HG02642 (cell line): ENCODE measurements around the gene MIP.
"Not testable (repeated sequence)": the region's sequence is repeated elsewhere in the genome, so short reads cannot be mapped to it uniquely, and the experiment has no call there.

ENCODE experiments used
- ATAC-seq: cut with Tn5 transposase; IDR thresholded peaks from one replicate; pipeline ENCODE4 v1.9.1; 2021; ENCODE audit warnings: mild to moderate bottlenecking; ENCODE audit not compliant: unreplicated experiment, poor library complexity

MIP gene

DNA sequence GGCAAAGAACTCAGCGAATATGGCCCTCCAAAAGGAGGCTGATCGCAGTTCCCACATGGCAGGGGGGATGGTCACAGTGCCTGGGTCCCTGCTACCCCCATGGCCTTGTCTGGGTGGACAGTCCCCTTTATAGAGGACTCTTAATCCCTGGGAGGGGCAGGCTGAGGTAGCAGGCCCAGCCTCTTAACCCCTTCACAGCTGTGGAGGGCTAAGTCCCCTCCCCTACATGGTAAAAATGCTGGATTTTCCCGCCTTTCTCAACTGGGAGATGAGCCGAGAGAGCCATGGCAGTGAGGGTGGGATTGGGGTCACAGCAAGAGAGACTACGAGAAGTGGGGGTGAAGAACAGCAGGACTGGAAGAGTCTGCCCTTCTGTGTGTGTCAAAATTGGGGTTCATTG lies at the start of gene MIP:
MIP (minus strand) TSS at position 101 of the 400 bp plus-strand sequence; CDS start at position 57, 44 bp downstream.
- no peak for ATAC-seq

DNA sequence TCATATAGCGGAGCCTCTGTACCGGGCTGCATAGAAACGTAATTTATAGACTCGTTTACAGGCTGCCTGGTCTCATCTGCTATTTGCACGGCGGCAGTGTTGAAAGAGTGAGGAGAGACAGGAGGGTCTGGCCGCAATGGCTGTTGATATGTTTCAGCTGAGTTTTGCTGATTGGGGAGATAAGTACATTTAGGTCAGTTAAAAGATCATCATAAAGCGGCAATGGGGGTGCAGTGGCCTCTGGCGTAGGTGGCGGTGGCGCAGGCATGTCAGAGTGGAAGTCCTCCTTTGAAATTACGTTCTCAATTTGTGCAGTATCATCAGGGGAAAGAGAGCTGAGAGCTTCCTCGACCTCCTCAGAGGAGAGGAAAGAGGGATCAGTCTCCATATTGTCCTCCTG lies 45.4 kb upstream of the MIP start:
- ATAC-seq: not testable (repeated sequence)

DNA sequence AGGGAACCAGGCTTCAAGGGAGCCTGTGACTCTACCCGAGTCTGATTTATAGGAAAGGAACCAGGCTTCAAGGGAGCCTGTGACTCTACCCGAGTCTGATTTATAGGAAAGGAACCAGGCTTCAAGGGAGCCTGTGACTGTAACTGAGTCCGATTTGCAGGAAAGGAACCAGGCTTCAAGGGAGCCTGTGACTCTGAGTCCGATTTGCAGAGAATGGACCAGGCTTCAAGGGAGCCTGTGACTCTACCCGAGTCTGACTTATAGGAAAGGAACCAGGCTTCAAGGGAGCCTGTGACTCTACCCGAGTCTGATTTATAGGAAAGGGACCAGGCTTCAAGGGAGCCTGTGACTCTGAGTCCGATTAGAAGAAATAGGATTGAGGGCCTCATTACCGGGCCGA lies 45.0 kb upstream of the MIP start:
- ATAC-seq: not testable (repeated sequence)

DNA sequence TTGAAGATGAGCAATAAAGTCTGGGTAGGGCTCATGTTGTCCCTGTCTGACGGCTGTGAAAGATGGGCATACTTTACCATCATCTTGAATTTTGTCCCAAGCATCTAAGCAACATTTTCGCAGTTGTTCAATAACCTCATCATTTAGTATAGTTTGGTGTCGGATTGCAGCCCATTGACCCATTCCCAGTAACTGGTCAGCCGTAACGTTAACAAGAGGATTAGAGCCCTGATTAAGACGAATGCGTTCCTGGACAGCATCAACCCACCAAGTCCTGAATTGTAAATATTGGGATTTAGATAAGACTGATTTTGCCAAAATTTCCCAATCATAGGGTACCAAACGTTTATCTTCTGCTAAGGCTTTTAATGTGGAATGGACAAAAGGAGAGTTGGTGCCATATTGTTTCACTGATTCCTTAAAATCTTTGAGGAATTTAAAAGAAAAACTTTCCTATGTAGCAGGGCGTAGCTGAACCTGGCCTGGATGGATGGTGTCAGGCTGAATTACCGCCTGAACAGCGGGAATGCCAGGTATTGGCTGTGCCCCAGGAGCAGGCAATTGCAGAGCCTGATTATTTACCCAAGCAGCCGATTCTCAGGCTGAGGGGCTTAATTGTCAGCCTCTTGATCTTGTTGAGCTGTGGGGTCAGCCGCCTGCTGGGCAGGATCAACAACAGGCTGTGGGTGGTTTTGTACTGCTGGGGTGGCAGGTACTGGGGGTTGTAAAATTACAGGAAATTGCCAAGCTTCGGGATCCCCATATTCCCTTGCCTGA lies 43.9 kb upstream of the MIP start:
- not testable (repeated sequence) for ATAC-seq

DNA sequence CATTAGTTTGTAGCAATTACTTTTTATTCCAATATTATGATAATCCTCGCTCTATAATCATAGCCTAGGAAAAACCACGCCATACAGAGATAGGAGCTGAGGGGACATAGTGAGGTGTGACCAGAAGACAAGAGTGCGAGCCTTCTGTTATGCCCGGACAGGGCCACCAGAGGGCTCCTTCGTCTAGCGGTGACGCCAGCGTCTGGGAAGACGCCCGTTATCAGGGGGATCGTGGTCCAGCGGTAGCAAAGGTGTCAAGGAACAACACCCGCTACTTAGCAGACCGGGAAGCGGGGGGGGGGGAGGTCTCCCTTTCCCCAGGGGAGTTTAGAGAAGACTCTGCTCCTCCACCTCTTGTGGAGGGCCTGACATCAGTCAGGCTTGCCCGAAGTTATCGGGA lies 42.2 kb upstream of the MIP start:
- ATAC-seq: not testable (repeated sequence)

DNA sequence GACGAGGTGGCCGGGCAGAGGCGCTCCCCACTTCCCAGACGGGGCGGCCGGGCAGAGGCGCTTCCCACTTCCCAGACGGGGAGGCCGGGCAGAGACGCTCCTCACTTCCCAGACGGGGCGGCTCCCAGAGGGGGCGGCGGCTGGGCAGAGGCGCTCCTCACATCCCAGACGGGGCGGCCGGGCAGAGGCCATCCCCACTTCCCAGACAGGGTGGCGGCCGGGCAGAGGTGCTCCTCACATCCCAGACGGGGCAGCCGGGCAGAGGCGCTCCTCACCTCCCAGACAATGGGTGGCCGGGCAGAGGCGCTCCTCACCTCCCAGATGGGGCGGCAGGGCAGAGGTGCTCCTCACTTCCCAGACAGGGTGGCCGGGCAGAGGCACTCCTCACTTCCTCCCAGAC lies 40.0 kb upstream of the MIP start:
- not testable (repeated sequence) for ATAC-seq

DNA sequence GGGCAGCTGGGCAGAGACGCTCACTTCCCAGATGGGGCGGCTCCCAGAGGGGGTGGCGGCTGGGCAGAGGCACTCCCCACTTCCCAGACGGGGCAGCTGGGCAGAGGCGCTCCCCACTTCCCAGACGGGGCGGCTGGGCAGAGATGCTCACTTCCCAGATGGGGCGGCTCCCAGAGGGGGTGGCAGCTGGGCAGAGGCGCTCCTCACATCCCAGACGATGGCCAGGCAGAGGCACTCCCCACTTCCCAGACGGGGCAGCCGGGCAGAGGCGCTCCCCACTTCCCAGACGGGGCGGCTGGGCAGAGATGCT lies 39.6 kb upstream of the MIP start:
- ATAC-seq: not testable (repeated sequence)

DNA sequence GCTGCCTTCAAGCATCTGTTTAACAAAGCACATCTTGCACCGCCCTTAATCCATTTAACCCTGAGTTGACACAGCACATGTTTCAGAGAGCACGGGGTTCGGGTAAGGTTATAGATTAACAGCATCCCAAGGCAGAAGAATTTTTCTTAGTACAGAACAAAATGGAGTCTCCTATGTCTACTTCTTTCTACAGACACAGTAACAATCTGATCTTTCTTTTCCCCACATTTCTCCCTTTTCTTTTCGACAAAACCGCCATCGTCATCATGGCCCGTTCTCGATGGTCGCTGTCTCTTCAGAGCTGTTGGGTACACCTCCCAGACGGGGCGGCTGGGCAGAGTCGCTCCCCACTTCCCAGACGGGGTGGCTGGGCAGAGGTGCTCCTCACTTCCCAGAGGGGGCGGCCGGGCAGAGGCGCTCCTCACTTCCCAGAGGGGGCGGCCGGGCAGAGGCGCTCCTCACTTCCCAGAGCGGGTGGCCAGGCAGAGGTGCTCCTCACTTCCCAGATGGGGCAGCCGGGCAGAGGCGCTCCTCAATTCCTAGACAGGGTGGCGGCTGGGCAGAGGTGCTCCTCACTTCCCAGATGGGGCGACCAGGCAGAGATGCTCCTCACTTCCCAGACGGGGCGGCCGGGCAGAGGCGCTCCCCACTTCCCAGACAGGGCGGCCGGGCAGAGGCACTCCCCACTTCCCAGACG lies 39.1 kb upstream of the MIP start:
- not testable (repeated sequence) for ATAC-seq

DNA sequence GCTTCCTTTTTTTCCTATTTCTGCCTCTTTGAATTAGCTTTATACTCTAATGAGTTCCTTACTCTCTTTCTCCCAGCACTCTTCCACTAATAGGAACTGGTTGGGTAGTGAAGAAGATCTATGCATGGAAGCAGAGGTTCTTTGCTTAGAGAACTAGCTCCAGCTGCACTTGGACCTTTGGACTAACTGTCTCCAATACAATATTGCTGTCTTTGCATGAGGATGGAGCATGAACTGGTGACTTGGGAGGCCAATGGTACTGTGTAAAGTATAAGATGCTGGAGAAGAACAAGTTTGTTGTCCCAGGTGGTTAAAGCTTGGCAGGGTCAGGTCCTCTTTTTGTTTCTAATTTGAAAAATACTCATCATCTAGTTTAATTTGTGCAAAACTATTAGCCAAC lies 35.9 kb upstream of the MIP start:
- ATAC-seq: no peak

DNA sequence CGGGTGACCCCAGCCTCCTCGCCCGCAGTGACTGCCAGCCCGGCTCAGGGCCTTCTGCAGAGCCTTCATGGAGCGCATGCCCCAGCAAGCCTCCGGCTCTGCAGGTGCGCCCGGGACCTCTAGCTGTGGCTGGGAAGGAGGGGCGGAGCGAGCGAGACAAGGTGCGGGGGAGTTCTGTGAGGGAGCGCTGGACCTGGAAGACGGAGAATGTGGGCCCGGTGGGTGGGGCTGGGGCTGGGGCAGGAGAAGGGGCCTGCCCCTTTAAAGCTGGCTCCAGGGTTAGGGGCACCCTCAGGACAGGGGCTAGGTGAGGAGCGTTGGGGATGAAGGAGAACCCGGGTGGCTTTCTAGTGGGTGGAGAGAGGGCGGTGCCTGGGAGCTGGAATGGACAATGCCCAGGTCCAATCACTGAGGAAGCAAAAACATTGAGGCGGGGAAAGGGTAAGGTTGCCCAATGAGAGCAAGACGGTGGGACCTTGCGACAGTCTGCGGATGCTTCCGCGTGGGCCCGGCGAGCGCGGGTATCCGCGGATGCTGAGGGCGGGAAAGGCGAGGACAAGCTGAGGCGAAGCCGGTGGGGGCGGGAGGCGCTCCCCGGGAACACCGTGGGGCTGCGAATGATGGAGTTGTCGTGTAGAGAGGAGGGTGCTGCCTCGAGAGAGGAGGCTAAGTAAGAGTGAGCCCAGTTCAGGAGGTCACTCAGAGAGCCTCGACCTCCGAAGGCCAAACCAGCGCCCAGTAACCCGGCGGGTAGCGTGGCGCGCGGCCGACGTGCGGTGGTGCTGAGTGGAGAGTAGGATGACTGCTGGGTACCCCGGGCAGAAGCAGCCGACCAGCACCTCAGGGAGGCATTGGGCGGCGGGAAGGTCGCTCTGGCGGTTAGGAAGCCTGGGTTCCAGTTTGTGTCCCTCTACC lies 33.8 kb upstream of the MIP start, which contains the start of gene GLS2:
GLS2 (minus strand) TSS at position 121 of the 915 bp plus-strand sequence; CDS start at position 78, 43 bp downstream.
- ATAC-seq: peak; percentile 90

DNA sequence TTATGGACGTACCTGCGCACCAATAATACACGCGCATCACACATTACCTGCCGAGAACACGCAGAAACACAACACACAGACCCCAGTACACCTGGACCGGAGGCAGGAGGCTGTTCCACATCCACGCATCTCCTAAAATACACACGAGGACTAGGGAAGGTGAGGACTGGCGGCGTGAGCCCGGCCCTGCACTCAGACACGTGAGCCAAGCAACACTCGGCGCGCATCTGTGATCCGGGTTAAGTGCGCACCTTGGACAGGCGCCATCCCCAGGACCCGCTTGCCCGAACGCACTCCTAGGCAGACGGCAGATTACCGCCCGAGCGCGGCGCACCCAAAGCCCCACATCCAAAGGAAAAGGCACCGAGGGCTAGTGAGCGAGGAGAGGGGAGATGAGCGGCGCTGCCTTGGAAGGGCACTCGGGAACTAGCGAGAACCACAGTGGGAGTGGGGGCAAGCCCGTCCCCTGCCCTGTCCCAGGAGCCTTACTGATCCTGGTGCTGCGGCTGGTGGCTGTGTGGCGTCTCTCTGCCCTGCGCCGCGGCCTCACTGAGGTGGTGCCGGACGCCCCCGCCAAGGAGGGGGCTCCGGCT lies 33.1 kb upstream of the MIP start:
- peak; percentile 28 for ATAC-seq

DNA sequence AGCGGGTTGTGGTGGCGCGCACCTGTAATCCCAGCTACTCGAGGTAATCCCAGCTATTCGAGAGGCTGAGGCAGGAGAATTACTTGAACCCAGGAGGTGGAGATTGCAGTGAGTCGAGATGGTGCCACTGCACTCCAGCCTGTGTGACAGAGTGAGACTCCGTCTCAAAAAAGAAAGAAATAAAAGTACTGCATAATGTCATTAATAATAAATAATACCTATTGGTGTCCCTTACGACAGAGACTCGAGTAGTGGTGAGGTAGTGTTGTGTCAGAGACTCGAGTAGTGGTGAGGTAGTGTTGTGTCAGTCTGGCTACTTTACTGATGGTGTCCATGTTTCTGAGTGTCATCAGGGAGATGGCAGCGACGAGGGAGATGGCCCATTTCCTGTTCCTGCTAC lies 32.2 kb upstream of the MIP start:
- no peak for ATAC-seq

DNA sequence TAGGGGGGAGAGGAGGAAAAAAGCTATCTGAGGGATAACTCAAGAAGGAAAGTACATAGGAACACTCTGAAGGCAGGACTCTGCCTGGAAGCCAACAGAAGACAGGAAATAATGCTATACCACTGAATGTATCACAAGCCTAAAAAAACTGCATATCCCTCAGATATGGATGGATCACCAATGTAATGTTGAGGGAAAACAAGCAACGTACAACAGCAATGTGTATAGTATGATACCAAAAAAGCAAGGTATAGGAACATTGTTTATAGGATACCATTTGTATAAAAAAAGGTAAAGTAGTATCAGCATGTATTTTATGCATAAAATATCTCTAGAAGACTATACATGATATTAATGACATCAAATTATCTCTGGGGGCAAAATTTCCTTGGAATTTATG lies 30.1 kb upstream of the MIP start:
- no peak for ATAC-seq

DNA sequence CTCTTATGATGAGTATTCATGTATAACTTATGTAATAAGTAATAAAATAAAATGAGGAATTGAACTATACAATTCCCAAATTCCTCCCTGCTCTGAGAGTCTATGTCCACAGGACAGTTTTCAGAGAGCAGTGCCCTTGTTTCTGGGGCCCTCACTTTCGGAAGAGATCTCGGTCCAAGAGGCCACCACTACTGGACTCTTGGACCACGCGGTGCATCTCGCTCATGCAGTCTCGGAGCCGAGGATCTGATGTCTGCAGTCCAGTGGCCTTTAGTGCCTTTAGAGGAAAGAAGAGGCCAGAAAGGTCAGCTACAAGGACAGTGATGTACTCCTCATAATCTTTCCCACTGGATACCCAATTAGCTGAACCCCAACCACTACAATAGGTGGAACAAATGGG lies 25.2 kb upstream of the MIP start:
- no peak for ATAC-seq

DNA sequence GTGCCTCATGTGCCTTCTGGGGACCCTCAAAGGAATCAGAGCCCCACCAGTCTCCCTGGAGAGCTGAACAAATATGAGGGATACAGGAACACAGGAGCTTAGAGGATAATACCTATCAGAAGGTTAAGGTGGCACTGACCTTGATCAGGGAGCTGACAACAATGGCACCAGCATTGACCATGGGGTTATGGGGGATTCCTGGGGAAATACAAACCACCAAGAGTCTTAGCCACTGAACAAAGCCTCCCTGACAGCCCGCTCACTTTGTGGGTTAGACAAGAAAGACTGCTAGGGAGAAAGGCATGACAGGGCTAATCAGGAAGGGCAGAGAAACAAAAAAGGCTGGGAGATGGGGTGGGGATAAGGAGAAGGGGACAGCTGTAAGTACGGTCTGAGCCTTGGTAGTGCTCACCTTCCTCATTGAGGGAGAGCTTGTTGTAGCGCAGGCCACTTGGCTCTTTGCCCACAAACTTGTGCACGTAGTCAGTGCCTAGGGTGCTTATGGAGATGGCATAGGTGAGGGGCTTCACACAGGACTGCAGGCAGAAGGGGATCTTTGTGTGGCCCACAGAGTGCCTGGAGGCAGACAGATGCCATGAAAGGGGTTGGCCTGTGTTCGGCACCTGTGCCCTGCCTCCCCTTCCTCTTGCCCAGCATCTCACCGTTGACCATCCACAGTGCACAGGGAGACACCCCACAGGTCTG lies 23.2 kb upstream of the MIP start:
- no peak for ATAC-seq

DNA sequence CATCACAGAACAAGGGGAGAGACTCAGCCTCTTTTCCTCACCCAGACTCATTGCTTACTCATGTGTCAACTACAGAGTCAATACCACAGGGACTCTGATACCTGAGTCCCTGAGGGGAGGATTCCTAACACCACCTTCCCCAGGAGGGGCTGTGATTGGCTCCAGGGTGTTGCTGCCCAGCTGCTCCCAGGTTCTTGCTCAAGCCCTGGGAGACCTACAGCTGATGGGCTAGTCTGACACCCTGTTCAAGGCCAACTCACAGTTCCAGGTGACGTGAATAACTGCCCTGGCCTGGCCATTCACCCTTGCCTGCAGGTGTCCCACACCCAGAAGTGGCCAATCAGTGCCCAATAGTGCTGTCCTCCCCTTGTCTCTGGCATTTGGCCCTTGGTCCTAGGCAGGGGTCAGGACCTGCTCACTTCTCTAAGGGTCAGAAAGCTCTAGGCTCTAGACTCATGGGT lies 22.5 kb upstream of the MIP start:
- ATAC-seq: no peak

DNA sequence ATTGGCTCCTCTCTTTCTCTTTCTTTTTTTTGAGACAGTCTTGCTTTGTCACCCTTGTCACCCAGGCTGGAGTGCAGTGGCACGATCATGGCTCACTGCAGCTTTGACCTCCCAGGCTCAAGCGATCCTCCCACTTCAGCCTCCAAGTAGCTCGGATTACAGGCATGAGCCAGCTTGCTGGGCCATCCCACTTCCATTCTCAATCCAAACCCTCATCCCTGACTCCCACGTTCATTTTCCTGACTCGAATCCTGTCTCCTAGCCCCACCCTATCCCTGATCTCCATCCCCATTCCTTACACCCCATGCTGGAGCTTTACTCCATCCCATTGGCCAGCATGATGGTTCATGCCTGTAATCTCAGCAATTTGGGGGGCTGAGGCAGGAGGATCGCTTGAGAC lies 21.7 kb upstream of the MIP start:
- ATAC-seq: no peak

DNA sequence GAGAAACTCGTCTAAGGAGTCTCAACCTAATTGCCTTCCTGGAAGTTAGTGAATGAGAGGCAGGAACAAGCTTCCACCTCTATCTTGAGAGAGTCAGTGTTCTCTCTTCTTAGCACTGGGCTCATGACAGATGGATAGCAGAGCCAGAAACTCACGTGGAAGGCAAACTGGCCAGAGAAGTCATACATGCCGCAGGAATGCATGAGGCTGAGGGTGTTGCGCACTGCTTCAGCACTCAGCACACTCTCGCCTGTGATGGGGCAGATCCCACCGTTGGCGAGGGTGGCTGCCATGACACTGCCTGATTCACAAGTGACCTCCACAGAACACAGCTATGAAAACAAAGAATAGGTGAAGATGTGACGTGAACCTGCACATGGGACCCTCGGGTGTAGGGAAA lies 19.9 kb upstream of the MIP start:
- no peak for ATAC-seq

DNA sequence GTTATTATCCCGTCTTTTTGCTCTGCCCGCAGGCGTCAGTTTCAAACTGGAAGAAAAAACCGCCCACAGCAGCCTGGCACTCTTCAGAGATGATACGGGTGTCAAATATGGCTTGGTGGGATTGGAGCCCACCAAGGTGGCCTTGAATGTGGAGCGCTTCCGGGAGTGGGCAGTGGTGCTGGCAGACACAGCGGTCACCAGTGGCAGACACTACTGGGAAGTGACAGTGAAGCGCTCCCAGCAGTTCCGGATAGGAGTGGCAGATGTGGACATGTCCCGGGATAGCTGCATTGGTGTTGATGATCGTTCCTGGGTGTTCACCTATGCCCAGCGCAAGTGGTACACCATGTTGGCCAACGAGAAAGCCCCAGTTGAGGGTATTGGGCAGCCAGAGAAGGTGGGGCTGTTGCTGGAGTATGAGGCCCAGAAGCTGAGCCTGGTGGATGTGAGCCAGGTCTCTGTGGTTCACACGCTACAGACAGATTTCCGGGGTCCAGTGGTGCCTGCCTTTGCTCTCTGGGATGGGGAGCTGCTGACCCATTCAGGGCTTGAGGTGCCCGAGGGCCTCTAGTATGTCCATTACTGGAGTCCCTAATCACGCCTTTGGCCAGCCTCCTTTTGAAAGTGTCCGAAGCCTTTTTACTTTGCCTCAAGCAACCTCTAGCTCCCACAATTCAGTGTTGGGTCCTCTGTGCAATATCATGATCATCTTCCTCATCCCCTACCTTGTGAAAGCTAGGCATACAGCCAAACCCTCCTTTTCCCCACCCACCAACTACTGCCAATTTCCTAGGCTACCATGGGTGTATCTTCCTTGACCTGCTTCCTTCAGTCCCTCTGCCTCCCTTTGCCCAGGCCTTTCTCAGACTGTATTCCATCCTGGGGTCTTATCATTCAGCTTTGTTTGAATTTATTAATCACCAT lies 14.8 kb upstream of the MIP start:
- ATAC-seq: no peak
